Measurements from ENCODE around the gene HLX. TPM values are rescaled to one million over a fixed set of nuclear protein-coding genes. Genes with fewer than 3 reads are reported as not detected.

The HLX gene
- total RNA-seq, 1 donor from 2014 or later: 1.4 TPM

- DNase-seq (ENCODE audit: low read depth in 2 of 2): no peak
Observed at GRCh38 chr1:220894025-220894923, 15.0 kb downstream of the HLX start.

- DNase-seq (ENCODE audit: low read depth in 2 of 2): no peak
Observed at GRCh38 chr1:220894924-220895256, 15.6 kb downstream of the HLX start.

- DNase-seq (ENCODE audit: low read depth in 2 of 2): no peak
Observed at GRCh38 chr1:220895412-220895946, 16.2 kb downstream of the HLX start.

GRCh38 chr1:220896092-220896491 lies 16.8 kb downstream of the HLX start:
- no peak for DNase-seq (ENCODE audit: low read depth in 2 of 2)

GRCh38 chr1:220900842-220901241 lies 21.6 kb downstream of the HLX start:
- no peak for DNase-seq (ENCODE audit: low read depth in 2 of 2)

GRCh38 chr1:220901881-220902280 lies 22.6 kb downstream of the HLX start:
- no peak for DNase-seq (ENCODE audit: low read depth in 2 of 2)

GRCh38 chr1:220902916-220903315 lies 23.7 kb downstream of the HLX start:
- no peak for DNase-seq (ENCODE audit: low read depth in 2 of 2)

GRCh38 chr1:220904876-220905275 lies 25.6 kb downstream of the HLX start:
- no peak for DNase-seq (ENCODE audit: low read depth in 2 of 2)

GRCh38 chr1:220905650-220906560 lies 26.7 kb downstream of the HLX start:
- no peak for DNase-seq (ENCODE audit: low read depth in 2 of 2)

- no peak for DNase-seq (ENCODE audit: low read depth in 2 of 2)
Observed at GRCh38 chr1:220906561-220907334, 27.5 kb downstream of the HLX start.

- DNase-seq (ENCODE audit: low read depth in 2 of 2): peak; percentile 46 to 55
Observed at GRCh38 chr1:220908757-220909156, 29.5 kb downstream of the HLX start.

GRCh38 chr1:220910021-220910420 lies 30.8 kb downstream of the HLX start:
- no peak for DNase-seq (ENCODE audit: low read depth in 2 of 2)

- no peak for DNase-seq (ENCODE audit: low read depth in 2 of 2)
Observed at GRCh38 chr1:220914283-220915116, 35.3 kb downstream of the HLX start.

- DNase-seq (ENCODE audit: low read depth in 2 of 2): no peak
Observed at GRCh38 chr1:220915117-220915440, 35.8 kb downstream of the HLX start.

- no peak for DNase-seq (ENCODE audit: low read depth in 2 of 2)
Observed at GRCh38 chr1:220915954-220916353, 36.7 kb downstream of the HLX start.

GRCh38 chr1:220917101-220917500 lies 37.9 kb downstream of the HLX start:
- no peak for DNase-seq (ENCODE audit: low read depth in 2 of 2)

GRCh38 chr1:220917535-220918209 lies 38.4 kb downstream of the HLX start:
- DNase-seq (ENCODE audit: low read depth in 2 of 2): no peak

GRCh38 chr1:220918285-220918951 lies 39.2 kb downstream of the HLX start:
- no peak for DNase-seq (ENCODE audit: low read depth in 2 of 2)

- no peak for DNase-seq (ENCODE audit: low read depth in 2 of 2)
Observed at GRCh38 chr1:220920967-220921366, 41.7 kb downstream of the HLX start.

GRCh38 chr1:220921498-220921897 lies 42.3 kb downstream of the HLX start:
- DNase-seq (ENCODE audit: low read depth in 2 of 2): no peak

Data from lung microvascular endothelial cell (primary cell).